SIG-M5 treated with dmso at 0.1 percent for 504 hours (cell line): ENCODE measurements around the gene GPR37L1.

Experiments used
- DNase-seq: peaks from one replicate; lab custom pipeline; 2025; ENCODE audit not compliant: unreplicated experiment; lab: John Stamatoyannopoulos, UW

Gene GPR37L1

DNA sequence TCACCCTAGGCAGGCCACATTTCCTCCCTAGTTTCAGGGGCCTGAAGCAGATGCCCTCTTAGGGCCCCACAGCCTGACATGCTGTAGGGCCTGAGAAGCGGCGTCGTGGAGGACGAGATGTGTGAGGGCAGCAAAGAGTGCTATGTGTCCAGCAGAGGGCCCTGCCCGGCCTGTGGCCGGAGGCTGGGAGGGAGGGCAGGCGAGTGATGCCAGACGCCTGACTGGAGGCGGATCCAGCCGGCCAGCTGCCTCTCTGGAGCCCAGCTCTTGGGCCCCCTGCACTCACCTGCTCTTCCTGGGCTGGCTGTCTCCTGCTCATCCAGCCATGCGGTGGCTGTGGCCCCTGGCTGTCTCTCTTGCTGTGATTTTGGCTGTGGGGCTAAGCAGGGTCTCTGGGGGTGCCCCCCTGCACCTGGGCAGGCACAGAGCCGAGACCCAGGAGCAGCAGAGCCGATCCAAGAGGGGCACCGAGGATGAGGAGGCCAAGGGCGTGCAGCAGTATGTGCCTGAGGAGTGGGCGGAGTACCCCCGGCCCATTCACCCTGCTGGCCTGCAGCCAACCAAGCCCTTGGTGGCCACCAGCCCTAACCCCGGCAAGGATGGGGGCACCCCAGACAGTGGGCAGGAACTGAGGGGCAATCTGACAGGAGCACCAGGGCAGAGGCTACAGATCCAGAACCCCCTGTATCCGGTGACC is at the start of gene GPR37L1:
GPR37L1 (plus strand) TSS at position 279 of the 697 bp plus-strand sequence; CDS start at position 326, 47 bp downstream.
- no peak for DNase-seq

DNA sequence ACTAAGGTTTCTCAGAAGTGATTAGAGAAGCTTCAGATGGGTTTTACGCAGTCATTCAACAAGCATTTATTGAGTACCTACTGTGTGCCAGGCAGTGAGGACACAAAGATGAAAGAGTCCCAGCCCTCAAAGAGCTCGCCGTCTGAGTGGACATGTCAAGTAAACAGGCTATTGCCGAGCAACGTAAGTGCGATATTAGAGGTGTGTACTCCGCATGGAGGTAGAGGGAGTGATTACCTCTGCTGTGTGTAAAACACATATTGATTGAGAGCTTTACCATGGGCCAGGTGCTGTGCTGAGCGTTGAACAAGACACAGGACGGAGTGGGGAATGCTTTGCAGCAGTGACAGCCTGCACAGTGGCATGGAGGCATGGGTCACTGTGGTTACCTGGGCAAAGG is 49.5 kb upstream of the GPR37L1 start:
- no peak for DNase-seq

- no peak for DNase-seq
These were observed 47.7 kb upstream of the GPR37L1 start for GRCh38 chr1:202074985-202075384.

GRCh38 chr1:202075389-202075788 is 47.3 kb upstream of the GPR37L1 start:
- no peak for DNase-seq

DNA sequence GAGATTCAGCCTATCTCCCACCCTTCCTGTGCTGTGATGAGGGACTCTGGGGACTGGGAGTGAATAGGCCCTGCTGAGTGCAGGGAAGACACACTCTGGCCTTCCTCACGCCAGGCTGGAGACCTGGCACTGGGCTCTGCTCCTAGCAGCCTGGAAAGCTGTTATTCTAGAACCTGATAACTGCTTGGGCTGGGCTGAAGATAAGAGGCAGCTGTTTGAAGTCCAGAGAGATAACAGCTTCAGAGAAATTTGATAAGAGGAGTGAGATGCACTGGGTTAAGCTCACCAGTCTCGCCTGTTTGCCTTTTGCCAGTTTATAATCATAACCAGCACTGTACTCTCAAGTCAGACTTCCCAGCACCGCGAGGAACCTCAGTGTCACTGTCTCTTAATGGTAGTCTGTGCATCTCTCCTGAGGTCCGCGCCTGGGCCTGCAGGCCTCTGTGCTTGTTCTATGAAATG is 46.6 kb upstream of the GPR37L1 start:
- no peak for DNase-seq

DNA sequence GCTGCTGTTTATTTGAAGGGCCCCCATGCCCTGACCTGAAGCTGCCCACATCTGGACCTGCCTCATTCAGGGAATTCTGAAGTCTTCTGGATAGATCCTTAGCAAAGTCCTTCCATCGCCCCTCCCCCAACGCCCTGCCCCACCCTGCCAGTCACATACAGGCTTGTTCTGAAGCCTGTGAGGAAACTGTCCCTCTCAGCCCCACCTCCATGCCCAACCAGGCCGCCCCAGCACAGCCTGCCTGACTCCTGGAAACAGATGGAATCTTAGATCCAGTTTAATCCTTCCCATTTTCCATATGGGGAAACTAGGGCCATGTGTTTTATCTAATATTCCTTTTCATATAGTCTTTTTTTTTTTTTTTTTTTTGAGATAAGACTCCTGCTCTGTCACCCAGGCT is 44.5 kb upstream of the GPR37L1 start:
- DNase-seq = no peak

DNA sequence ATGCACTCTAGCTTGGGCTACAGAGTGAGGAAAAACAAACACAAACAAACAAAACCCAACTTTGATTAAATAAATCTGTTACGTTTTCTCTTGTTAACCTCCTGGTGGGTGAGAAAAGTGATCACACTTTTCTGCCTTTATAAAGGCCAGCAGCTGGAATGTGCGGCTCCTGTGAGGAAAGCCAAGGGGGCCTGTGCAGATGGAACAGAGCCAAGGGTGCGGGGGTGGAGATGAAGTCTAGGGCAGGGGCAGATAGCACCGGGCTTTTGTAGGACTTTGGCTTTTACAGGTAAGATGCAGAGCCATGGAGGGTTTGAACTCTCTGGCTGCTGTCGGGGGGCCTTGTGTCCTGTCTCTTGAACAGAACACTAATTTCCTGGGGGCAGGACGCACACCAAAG is 40.7 kb upstream of the GPR37L1 start:
- DNase-seq = no peak

DNA sequence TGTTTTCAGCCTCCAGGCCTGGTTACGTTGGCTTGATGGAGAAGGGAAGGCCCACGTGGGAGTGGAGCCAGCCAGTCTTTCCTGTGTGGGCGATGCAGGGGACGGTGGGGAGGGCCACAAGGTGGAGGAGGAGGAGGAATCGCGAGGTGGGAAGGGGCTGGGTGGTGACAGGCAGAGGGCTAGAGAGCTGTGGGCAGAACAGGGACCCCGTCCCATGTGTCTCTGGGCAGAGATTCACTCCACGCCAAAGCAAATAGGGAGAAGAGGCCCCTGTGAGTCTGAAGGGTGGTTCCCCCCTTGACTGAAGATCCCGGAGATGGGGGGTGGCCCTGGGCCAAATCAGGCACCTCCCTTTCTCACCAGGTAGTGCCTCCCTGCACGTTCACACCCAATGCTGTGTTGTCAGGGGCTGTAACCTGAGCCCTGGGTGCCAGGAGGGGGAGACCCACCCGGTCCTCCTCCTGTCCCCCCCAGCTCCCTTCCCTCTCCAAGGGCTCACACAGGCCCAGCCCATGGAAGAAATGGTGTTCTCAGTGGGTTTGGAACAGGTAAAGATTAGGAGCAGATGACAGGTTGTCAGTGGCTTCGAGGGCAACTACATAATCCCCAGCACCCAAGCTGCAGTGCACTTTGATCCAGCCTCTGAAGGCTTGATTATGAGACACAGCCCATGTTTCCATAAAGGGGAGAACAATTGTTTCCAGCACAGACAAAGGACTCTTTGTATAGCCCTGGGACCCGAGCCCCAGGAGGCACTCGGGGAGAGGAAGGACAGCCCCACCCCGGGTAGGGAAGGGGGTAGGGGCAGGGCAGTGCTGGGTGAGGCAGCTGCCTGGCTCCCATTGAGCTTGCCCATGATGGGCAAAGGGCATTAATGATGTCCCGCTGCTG is 37.7 kb upstream of the GPR37L1 start:
- DNase-seq = peak; percentile 44

DNA sequence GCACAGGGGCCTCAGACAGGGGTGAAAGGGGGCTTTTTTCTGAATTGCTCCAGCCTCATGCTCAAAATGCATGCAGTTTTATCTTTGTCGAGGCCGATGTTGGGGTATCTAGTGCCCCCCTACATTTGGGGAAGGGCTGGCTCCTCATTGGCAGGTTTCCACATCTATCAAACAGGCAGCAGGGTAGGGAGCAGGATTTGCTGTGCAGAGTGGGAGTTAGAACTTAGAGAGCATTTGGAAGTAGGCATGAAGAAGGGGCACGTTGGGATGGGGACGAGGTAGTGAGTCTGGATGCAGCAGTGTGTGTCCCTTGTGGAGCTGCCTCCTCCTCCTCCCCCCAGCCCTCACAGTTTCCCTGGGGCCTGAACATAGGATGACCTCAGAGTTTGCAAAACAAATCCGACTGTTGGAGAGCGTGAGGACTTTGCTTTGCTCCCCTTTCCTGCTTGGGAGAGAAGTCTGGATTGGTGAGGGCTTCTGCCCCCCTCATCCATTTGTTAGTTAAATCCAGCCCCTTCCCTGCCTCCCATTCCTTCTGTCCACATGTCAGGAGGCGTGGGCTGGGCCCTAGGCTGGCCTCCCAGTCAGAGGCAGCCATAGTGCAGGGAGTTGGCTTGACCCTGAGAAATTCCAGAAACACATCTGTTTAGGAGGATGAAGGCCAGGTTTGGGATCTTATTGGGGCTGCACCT is 36.9 kb upstream of the GPR37L1 start:
- peak; percentile 69 for DNase-seq

- DNase-seq = peak; percentile 74
These were observed 36.0 kb upstream of the GPR37L1 start for GRCh38 chr1:202086579-202087350.

DNA sequence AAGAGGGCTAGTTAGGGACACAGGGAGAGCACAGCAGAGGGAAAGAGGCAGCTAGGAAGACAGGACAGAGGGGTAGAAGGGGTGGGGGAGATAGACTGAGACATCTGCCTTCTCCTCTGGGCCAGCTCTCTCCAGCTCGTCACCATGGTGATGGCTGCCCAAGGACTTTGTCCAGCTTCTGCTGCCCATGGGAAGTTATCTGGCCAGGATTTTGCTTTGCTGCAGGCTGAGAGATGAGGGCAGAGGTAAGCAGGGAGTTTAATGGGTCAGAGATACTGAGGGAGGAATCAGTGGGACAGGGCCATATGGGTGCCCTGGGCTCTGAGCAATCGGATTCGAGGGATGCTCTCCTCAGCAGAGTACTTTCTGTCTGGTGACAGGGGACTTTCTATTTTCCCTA is 34.5 kb upstream of the GPR37L1 start:
- DNase-seq = no peak

DNA sequence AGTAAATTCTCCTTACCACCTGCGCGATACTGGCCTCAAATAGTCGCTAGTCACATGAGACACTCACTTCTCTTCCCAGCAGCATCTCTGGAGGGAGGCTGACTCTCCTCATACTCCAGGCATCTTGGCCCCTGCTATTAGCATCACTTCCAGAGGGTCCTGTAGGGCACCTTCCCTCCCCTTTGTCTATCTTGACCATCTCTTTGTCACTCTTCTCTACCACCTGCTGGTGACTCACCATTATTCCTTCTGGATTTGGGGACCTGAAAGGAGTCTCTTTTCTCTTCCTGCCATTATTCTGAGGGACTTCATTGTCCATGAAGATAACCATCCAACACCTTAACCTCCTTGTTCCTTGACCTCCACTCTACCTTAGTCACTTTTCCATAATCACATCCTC is 31.7 kb upstream of the GPR37L1 start:
- peak; percentile 12 for DNase-seq

DNA sequence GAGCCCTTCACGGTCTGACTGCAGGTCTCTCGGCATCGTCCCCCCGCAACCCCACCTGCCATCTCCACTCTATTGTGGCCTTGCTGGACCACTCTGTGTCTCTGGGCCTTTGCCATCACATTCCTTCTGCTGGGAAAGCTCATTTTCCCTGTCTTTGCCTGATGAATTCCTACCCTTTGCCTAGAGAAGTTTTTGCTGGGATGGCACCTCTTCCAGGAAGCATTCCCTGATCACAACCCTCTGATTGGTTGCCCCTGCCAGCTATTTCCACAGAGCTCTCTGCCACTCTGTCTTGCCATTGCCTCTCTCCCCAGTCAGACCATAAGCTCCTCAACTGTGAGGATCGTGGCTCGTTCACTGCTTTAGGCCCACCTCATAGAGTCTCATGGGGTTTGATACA is 28.9 kb upstream of the GPR37L1 start:
- no peak for DNase-seq

- DNase-seq = no peak
These were observed 21.5 kb upstream of the GPR37L1 start for GRCh38 chr1:202101184-202101583.

DNA sequence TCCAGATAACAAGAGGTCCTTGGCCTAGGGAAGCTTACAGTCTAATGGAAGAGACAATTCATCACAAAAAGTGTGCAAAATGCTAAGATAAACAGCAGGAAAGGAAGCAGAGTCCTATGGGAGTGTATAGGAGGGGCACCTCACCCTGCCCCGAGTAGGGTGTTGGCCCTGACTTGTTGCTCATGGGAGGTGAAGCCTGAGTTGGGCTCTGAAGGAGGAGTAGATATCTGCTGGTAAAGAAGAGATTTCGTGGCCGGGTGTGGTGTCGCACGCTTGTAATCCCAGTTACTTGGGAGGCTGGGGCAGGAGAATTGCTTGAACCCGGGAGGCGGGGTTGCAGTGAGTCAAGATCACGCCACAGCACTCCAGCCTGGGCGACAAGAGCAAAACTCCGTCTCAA is 18.6 kb upstream of the GPR37L1 start:
- DNase-seq = no peak

GRCh38 chr1:202105571-202106339 is 17.0 kb upstream of the GPR37L1 start:
- peak; percentile 63 for DNase-seq

GRCh38 chr1:202106340-202107254 is 16.1 kb upstream of the GPR37L1 start:
- DNase-seq = peak; percentile 54

GRCh38 chr1:202107321-202107761 is 15.4 kb upstream of the GPR37L1 start:
- DNase-seq = no peak
